Measurements from ENCODE around the gene NPFFR1.

NPFFR1 gene

GRCh38 chr10:70315815-70316214 is 32.0 kb upstream of the NPFFR1 start:
- DNase-seq, result no peak

GRCh38 chr10:70315276-70315675 is 31.5 kb upstream of the NPFFR1 start:
- no peak for DNase-seq

DNA sequence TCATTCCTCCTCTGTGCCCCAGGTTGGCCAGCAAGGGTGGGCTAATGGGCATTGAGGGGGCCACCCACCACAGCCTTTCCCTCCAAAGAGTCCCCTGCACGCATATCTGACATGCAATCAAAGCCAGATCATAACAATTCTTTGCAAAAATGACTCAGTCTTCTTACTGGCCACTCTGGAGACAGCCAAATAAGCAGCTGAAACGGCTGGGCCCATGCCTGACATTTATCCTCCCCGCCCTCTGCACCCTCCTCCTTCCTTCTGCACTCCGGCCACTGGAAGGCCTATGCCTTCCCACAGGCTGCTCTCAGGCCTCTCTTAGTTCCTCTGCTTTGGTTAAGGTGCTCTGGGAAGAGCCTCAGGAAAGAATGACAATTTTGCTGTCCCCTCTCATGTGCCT is 29.2 kb upstream of the NPFFR1 start:
- no peak for DNase-seq

DNA sequence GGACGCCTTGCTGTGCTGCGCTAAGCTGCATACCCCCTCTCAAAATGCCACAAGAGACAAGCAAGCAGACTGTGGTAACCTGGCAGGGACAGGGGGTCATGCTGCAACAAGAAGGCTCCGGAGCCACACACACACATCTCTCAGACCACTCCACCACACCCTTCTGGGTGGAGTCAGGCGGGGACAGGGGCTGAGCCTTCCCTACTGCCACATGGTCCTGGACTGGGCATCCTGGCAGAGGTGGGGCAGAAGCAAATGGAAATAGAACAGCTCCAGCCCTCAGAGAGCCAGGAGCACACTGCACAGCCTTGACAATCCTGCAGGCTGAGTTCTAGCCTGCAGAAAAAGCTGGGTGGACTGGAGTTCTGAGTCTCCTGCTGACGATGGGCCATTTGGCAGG is 28.4 kb upstream of the NPFFR1 start:
- DNase-seq, result no peak

- DNase-seq, result no peak
These were observed 27.9 kb upstream of the NPFFR1 start for GRCh38 chr10:70311698-70312097.

DNA sequence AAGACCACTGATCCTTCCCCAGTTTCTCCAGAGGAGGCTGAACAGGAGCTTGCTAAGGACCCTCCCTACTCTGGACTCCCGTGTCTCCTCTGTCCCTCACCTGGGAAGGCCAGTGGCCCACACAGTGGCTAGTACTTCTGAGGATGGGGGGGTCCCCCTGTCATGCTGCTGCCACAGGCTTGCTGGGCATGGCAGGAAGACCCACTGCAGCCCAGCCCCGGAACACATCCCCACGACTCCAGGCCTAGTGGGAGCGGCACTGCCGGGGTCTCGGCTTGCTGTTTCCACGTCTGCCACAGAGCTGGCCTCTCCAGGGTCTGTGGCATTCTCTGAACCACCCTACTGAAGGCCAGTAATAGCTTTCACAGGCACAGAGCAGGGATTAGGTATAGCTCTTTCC is 25.9 kb upstream of the NPFFR1 start:
- DNase-seq, result no peak

- peak in 1 of 58 donors; percentile 5 for DNase-seq
These were observed 24.6 kb upstream of the NPFFR1 start for GRCh38 chr10:70308121-70309060.

DNA sequence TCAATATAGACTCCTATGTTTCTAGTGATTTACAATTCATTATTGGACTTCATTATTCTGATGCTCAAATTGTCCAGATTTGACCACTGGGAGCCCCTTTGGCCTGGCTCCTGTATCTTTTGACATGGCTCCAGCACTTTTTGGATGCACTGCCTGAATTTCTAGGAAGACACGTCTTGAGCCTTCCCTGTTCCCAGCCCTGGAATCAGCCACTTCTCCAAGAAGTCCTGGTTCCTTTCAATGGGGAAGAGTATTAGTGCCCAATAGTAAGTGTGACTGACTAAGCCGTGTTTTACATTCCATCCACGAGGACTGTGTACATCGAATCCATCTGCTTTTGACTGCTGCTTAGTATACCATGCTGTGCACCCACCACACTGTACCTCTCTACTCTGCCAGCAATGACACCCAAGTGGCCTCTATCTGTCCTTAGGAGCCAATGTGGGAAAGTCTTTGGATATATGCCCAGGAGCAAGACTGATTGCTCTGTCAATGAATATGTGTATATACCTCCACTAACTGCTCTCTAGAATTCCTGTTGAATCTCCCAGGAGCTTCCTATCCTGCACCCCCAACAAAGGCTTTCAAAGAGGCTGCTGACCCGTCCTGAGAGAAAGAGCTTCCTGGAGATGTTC is 23.2 kb upstream of the NPFFR1 start:
- DNase-seq, result no peak

- DNase-seq, result no peak
These were observed 22.4 kb upstream of the NPFFR1 start for GRCh38 chr10:70306181-70306705.

- DNase-seq, result no peak
These were observed 19.9 kb upstream of the NPFFR1 start for GRCh38 chr10:70303730-70304129.

DNA sequence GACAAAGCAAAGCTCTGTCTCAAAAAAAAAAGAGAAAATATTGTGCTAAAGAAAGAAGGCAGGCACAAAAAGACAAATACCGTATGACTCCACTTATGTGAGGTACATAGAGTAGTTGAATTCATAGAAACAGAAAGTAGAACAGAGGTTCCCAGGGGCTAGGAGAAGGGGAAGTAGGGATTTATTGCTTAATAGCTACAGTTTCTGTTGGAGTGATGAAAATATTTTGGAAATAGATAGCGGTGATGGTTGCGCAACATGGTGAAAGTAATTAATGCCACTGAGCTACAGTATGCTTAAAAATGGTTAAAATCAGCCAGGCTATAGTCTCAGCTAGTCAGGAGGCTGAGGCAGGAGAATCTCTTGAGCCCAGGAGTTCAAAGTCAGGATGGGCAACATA is 18.5 kb upstream of the NPFFR1 start:
- DNase-seq, result no peak

- DNase-seq, result no peak
These were observed 17.2 kb upstream of the NPFFR1 start for GRCh38 chr10:70300908-70301597.

- DNase-seq, result no peak
These were observed 16.7 kb upstream of the NPFFR1 start for GRCh38 chr10:70300461-70300860.

DNA sequence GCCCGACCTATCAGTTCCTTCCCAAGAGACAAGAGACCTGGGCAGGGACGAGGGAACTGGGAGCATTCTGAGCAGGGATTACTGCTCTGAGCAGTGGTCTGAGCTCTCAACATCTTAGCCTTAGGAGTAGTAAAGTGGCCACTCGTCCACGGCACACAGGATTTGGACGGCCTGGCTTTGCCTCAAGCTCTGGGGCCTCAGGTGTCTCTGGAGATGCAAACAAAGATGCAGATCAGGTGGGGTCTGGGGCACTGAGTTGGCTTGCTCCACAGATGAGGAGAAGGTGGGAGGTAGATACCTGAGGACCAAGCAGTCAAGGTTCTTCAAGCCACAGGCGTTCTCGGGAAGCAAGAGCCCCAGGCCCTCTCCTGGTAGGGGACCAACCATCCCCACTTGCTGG is 16.1 kb upstream of the NPFFR1 start:
- DNase-seq, result no peak

- DNase-seq, result no peak
These were observed 14.6 kb upstream of the NPFFR1 start for GRCh38 chr10:70298393-70298792.

DNA sequence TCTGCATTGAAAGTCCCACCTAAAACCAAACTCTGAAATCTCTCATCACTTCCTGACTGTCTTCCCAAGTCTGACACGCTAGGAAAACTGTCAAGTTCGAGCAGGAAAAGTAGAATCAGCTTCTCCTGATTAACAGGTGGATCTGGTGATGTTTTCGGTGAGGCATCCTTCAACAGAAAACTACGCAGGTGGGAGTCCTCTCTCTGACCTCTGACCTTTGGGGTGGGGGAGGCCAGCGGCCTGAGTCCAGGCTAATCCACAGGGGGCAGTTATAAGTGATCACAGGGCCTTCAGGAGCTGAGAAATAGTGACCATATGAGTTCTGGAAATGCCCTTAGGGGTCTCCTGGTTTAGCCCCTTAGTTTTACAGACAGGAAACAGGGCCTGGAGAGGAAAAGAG is 13.4 kb upstream of the NPFFR1 start:
- DNase-seq, result no peak

DNA sequence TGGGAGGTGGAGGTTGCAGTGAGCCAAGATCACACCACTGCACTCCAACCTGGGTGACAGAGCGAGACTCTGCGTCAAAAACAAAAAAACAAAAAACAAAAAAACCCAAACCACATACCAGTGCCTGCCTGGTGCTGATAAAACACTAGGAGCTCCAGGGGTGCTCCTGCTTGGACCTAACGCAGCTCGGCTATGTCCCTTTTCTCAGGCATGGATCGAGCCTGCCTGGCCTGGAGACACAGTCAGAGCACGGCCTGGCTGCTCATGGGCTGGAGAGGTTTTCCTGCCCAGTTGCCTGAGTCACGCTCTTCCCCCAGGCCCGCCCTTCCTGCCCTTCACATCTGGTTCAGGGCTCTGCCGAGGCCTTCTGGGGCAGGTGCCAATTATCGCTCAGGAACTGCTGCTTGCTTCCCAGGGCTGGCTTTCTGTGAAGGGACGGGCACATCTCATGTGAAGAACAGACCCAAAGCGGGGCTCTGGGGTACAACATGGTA is 12.6 kb upstream of the NPFFR1 start:
- DNase-seq, result peak in 2 of 58 donors; percentile 2 to 3

DNA sequence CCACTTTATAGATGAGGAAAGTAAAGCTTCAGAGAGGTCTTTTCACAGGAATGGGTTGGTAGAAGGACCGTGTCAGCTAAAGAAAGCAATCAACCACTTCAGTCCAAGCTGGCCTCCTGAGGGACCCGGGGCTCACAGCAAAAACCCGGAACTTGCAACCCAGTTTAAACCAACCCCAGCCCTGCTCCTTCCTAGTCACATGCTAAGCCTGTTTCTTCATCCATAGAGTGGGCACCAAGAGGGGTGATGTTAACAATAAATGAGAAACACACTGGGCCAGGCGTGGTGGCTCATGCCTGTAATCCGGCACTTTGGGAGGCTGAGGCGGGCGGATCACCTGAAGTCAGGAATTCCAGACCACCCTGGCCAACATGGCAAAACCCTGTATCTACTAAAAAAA is 12.1 kb upstream of the NPFFR1 start:
- no peak for DNase-seq

GRCh38 chr10:70295321-70295720 is 11.5 kb upstream of the NPFFR1 start:
- peak in 1 of 58 donors; percentile 12 for DNase-seq

GRCh38 chr10:70293169-70293843 is 9.5 kb upstream of the NPFFR1 start:
- DNase-seq, result no peak

- no peak for DNase-seq
These were observed 8.2 kb upstream of the NPFFR1 start for GRCh38 chr10:70292004-70292403.
